Stimulated activated CD8-positive, alpha-beta memory T cell treated with anti-CD3 and anti-CD28 coated beads, Interleukin-12 subunit alpha, Interleukin-12 subunit beta, amount 100 ng/mL, for 24 hours (primary cell): ENCODE measurements around the gene CIITA.
"Not testable (repeated sequence)": the region's sequence is repeated elsewhere in the genome, so short reads cannot be mapped to it uniquely, and the experiment has no call there.

ENCODE experiments used
- DNase-seq: peaks from one replicate; pipeline ENCODE4 v3.0.0-alpha.2; 2020; ENCODE audit errors: extremely low read depth

The CIITA gene

GRCh38 chr16:10876799-10877341 is at the start of gene CIITA:
Gene CIITA (plus strand): TSS chr16:10877202. CDS start chr16:10877331, 129 bp downstream.
- no peak for DNase-seq

- DNase-seq, result no peak
These were observed 49.2 kb upstream of the CIITA start for GRCh38 chr16:10827691-10828341.

DNA sequence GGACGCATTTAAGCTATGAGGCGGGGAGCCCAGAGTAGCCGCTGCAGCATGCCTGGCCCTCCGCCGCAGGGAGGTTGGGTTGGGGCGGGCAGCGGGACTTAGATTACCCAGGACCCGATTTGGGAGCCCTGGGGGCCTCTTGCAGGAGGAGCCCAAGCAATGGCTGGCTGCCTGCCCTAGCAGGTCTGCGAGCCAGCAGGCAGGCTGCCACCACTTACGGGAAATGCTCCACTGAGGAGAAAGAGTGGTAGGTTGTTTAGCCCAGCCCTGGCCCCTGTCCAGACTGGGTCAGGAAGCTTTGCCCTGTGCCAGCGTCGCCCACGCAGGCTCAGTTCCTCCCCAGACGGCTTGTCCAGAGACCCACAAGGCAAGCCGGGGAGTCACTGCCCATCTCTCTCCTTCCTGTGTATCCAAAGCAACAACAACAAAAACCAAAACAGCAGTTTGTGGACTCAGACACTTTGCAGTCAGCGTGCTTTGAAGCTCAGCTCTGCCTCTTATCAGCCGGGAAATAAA is 48.1 kb upstream of the CIITA start:
- no peak for DNase-seq

DNA sequence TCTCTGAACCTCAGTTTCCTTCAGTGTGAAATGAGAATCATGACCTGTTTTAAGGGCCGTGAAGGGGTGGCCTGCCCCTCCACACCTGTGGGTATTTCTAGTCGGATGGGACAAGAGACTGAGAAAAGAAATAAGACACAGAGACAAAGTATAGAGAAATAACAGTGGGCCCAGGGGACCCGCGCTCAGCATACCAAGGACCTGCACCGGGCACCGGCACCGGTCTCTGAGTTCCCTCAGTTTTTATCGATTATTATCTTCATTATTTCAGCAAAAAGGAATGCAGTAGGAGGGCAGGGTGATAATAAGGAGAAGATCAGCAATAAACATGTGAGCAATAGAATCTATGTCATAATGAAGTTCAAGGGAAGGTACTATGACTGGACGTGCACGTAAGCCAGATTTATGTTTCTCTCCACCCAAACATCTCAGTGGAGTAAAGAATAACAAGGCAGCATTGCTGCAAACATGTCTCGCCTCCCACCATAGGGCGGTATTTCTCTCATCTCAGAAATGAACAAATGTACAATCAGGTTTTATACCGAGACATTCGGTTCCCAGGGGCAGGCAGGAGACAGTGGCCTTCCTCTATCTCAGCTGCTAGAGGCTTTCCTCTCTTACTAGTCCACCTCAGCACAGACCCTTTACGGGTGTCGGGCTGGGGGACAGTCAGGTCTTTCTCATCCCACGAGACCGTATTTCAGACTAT is 47.5 kb upstream of the CIITA start:
- DNase-seq, result not testable (repeated sequence)

DNA sequence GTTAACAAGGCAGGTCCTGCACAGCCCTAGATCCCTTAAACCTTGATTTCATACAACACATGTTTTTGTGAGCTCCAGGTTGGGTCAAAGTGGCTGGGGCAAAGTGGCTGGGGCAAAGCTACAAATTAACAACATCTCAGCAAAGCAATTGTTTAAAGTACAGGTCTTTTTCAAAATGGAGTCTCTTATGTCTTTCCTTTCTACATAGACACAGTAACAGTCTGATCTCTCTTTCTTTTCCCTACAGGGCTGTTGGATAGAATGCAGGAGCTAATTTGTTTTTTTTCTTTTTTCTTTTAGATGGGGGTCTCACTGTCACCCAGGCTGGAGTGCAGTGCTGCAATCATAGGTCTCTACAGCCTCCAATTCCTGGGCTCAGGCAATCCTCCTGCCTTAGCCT is 46.8 kb upstream of the CIITA start:
- DNase-seq, result not testable (repeated sequence)

DNA sequence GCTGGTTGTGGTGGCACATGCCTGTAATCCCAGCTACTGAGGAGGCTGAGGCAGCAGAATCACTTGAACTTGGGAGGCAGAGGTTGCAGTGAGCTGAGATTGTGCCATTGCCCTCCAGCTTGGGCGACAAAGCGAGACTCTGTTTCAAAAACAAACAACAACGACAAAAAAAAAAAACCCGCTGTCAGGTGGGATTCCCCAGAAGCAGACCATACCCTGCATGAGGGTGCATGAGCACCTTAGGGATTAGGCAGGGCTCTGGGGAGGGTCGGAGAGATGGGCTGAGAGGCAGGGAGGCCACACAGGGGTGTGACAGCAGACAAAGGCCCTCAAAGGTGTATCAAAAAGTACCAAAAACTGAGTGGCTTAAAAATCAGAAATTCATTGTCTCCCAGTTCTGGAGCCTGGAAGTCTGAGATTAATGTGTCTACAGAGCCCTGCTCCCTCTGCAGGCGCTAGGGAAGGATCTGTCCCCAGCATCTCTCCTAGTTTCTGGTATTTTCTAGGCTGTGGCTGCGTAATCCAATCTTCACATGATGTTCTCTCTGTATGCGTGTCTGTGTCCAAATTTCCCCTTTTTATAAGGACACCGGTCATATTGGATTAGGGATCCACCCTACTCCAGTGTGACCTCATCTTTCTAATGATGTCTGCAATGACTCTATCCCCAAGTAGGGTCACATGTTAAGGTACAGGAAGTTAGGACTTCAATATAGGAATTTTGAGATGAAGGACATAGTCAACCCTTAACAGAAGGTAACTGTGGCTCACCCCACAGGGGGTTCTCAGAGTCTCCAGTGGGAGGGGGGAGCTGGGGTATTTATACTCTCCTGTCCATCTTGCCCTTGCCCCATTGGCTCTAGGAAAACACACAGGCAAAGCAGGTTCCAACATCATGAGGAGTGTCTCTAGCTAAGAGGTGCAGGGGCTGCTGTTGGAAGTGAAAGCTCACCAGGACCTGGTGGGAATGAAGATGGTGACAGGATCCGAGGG is 44.8 kb upstream of the CIITA start:
- DNase-seq, result no peak

- no peak for DNase-seq
These were observed 43.7 kb upstream of the CIITA start for GRCh38 chr16:10833271-10833670.

GRCh38 chr16:10834130-10834529 is 42.9 kb upstream of the CIITA start:
- DNase-seq, result no peak

GRCh38 chr16:10834766-10835165 is 42.2 kb upstream of the CIITA start:
- no peak for DNase-seq

DNA sequence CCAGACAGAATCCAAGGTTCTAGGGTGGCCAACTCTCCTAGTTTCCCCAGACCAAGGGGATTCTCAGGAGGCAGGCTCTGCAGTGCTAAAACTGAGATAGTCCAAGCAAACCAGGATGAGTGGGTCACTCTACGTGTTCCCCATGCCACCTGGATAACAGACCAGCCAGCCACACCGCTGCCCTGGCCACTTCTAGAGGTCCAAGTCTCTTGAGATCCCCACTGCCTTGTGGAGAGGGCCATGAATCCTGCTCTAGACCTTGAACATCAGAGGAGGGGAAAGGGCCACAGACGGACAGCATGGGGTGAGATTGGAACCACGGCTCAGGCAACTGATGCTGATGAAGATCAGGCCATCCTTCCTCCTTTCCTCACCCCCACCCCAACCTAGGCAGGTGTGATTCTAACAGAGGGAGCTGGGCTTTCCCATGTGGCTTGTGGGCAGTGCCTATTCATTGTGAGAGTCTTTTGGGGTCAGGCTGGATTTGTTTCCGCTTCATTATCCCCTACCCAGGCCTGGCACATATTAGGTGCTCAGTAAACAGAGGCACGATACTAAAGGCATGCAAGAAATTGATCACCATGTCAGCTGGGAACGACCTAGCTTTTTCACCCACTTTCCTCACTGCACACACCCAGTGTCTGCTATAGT is 41.6 kb upstream of the CIITA start:
- no peak for DNase-seq

DNA sequence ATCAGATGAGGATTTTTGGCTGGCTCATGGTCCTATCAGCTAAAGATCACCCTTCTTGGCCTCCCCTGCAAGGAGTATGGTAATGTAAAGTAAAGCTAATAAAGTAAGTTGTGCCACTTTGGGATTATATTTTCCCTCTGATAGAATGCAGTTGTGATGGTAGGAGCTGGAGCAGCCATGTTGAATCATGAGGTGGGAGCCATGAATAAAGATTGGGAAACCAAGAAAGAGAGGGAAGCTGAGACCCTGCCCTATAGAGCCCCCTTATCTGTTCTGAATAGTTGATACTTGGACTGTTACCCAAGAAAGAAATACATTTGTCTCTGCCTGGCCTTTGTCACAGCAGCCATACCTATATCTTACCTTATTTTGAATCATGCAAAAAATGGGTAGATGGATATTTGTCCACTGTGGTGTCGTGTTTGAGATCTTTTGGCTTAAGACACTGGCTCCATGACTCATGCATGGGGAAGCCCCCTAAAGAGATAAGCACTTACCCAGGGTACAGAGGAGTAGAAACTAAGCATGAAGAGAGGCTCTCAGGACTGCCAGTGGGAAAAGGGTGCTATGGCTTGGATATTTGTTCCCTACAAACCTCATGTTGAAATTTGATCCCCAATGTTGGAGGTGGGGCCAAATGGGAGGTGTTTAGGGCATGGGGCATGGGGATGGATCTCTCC is 40.7 kb upstream of the CIITA start:
- DNase-seq, result no peak

- no peak for DNase-seq
These were observed 38.3 kb upstream of the CIITA start for GRCh38 chr16:10838621-10839278.

GRCh38 chr16:10839279-10839666 is 37.7 kb upstream of the CIITA start:
- DNase-seq, result no peak

DNA sequence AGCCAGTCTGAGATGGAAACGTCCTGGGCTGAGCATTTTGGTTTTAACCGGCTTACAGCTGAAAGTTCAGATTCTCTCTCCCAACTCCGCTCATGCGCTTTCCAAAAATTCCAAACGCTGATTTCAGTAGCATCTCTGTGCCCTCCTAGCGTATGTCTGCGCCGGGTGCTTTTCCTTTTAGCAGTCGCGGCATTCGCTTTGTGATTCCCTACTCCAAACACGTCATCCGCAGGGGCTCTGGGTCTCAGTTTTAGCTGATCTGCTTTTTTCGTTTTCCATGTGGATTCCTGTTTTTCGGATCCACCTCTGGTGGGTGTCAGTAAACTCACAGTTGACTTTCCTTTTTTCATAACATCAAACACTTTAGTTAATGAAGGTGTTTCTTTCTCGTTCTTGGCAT is 36.3 kb upstream of the CIITA start:
- no peak for DNase-seq

DNA sequence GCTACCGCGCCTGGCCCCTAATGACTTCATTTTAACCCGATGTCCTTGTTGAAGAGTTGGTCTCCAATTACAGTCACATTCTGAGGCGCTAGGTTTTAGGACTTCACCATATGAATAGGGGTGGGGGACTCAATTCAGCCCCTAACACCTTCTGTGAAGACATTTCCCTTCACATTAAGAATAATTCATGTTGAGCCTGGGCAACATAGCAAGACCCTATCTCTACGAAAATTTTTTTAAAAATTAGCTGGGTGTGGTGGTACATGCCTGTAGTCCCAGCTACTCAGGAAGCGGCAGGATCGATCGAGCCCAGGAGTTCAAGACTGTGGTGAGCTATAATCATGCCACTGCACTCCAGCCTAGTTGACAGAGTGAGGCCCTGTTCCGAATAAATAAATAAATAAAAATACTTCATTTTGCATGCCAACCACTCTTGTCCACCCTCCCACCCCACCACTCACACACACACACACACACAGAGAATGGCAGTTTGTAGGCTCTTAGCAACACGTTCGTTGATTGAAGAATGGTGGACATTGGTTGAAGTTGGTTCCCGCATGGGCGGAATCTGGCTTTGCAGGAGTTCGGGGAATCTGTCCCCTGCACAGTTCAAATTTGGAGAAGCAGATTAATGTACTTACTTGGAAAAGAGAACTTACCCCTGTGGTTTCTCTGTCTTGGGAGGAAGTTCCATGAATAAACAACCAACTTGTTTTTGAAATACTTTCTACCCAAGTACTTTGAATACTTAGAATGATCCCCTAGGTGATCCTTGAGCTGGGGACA is 30.6 kb upstream of the CIITA start:
- no peak for DNase-seq

DNA sequence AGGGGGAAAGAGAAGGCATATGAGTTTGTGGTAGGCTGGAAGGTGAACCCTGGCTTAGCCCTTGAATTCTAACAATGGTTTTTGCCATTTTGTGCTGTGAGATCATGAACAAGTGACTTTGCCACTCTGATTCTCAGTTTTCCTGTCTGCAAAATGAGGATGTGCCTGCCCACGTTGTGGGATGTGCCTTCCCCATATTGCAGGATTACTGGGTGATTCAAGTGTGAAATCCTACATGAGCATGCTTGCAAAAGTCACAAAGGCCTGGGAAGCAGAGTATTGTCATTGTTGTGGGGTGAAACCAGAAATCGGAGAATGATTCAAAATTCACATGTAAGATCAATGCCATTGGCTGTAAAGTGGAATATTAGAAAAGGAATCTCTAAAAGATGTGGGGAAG is 29.8 kb upstream of the CIITA start:
- no peak for DNase-seq

DNA sequence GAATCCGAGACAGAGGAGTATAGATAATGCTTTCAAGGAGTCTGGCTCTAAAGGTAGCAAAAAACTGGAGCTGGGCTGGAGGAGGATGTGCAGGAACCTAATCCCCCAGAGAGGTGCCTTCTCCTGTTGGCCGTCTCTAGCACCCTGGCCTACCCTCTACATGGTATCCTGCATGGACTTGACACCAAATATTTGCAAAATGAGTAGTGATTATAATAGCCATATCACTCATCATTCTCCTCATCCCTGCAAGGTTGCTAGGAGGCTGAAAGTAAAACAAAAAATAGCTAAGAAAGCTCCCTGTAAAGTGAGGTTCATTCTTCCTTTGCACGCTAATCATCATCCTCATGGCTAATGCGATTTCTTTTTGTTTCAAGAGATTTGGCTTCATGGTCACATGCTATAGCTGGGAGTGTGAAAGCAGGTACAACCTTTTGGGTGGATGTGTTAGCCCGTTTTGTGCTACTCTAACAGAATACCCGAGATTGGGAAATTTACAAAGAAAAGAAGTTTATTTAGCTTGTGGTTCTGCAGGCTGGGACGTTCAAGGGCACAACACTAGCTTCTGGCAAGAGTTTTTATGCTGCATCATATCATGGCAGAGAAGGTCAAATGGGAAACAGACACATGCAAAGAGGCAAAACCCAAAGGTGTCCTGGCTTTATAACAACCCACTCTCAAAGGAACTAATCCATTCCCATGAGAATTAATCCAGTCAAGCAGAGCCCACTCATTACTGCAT is 27.1 kb upstream of the CIITA start:
- DNase-seq, result no peak

GRCh38 chr16:10850478-10850850 is 26.5 kb upstream of the CIITA start:
- no peak for DNase-seq

GRCh38 chr16:10851512-10851911 is 25.5 kb upstream of the CIITA start:
- no peak for DNase-seq
